ENCODE data around the gene KCNK17.

GRCh38 chr6:39333644-39334438 is 19.6 kb upstream of the KCNK17 start:
- TF ChIP-seq POLR2A (IDR thresholded peaks at IDR 0.05; ENCODE audit: low read depth, low read length): no peak
- no peak for TF ChIP-seq POLR2AphosphoS5 (IDR thresholded peaks at IDR 0.05; ENCODE audit: low read depth, low read length)

Measured in GM12892 (cell line).